ENCODE results near the gene FUBP1.
"Not testable (repeated sequence)": the region's sequence is repeated elsewhere in the genome, so short reads cannot be mapped to it uniquely, and the experiment has no call there.

Gene FUBP1

GRCh38 chr1:77942400-77943140 lies 36.3 kb downstream of the FUBP1 start:
- DNase-seq = no peak

GRCh38 chr1:77940921-77941570 lies 37.8 kb downstream of the FUBP1 start:
- DNase-seq = no peak

- no peak for DNase-seq
Measured at GRCh38 chr1:77938651-77939050, 40.2 kb downstream of the FUBP1 start.

- no peak for DNase-seq
Measured at GRCh38 chr1:77929806-77930205, 49.1 kb downstream of the FUBP1 start.

- no peak for DNase-seq
Measured at GRCh38 chr1:77927414-77927813, 51.5 kb downstream of the FUBP1 start.

- DNase-seq = no peak
Measured at GRCh38 chr1:77926561-77927357, 52.1 kb downstream of the FUBP1 start.

- no peak for DNase-seq
Measured at GRCh38 chr1:77925956-77926355, 52.9 kb downstream of the FUBP1 start.

- DNase-seq = no peak
Measured at GRCh38 chr1:77925518-77925917, 53.4 kb downstream of the FUBP1 start.

- DNase-seq = not testable (repeated sequence)
Measured at GRCh38 chr1:77918918-77919317, 60.0 kb downstream of the FUBP1 start.

- DNase-seq = no peak
Measured at GRCh38 chr1:77910116-77910515, 68.8 kb downstream of the FUBP1 start.

- DNase-seq = no peak
Measured at GRCh38 chr1:77906624-77907023, 72.2 kb downstream of the FUBP1 start.

GRCh38 chr1:77906019-77906545 lies 72.8 kb downstream of the FUBP1 start:
- no peak for DNase-seq

GRCh38 chr1:77905603-77906002 lies 73.3 kb downstream of the FUBP1 start:
- no peak for DNase-seq

GRCh38 chr1:77900687-77901293 lies 78.1 kb downstream of the FUBP1 start:
- no peak for DNase-seq

GRCh38 chr1:77899647-77900320 lies 79.1 kb downstream of the FUBP1 start:
- no peak for DNase-seq
